GM12873 (cell line): ENCODE data around the gene ABCA2.

Experiments
- CTCF ChIP-seq: IDR thresholded peaks from 2 replicates; pipeline ENCODE4 v1.5.1; 2012; ENCODE audit warnings: low read depth, mild to moderate bottlenecking, moderate library complexity, low read length, control low read depth; ENCODE audit not compliant: insufficient read depth; ENCODE audit errors: missing control alignments

ABCA2 gene

DNA sequence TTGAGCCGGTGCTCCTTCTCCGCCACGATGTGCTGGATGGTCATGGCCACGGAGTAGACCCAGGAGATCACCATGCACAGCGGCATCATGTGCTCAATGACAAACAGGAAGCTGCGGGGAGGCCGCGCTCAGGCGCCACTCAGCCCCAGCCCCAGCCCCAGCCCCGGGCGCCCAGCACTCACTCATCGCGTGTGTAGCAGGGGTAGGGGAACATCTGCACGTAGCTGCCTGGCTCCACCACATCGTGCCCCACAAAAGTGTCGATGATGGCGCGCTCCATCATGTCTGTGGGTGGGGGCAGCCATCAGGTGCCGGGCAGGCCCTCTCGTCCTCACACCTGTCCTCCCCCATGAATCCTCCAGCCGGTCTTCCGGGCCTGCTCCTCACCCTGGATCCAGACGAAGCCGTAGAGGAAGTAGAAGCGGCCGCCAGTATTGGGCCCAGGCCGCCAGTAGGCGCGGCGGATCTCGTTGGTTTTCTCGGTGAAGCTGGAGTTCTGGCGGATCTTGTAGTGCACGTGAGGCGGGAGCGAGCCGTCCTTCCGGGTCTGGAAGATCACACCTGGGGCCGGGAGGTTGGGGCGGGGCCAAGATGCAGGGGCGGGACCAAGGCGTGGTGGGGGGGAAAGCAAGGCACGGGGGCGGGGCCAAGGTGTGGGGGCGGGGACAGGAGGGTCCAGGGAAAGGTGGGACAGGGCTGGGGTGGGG is 10.1 kb downstream of the ABCA2 start:
- TF ChIP-seq CTCF, result no peak

DNA sequence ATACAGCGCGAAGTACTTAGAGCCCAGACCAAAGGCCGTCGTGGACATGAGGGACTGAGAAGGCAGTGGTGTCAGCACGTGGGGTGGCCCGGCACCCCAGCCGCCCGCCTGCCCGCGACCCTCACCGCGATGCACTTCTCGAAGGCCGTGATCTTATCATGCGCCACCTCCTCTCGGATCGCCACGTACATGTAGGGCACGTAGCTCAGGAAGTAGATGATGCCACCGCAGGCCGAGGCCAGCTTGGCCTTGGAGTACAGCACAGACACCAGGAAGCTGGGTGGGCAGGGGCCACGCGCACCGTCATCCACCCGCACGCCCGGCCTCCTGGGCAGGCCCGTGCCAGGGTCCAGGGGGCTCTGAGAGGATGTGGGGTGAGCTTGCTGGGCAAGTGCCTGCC is 11.0 kb downstream of the ABCA2 start:
- no peak for TF ChIP-seq CTCF

- TF ChIP-seq CTCF, result no peak
Measured at GRCh38 chr9:137016436-137016835, 11.6 kb downstream of the ABCA2 start.

- TF ChIP-seq CTCF, result no peak
Measured at GRCh38 chr9:137015976-137016375, 12.1 kb downstream of the ABCA2 start.

- TF ChIP-seq CTCF, result no peak
Measured at GRCh38 chr9:137015540-137015930, 12.5 kb downstream of the ABCA2 start.

GRCh38 chr9:137014776-137015539 is 13.1 kb downstream of the ABCA2 start:
- TF ChIP-seq CTCF, result no peak

GRCh38 chr9:137014166-137014565 is 13.9 kb downstream of the ABCA2 start:
- TF ChIP-seq CTCF, result no peak
